ENCODE results near the gene AP3S2. TPM values are rescaled to one million over a fixed set of nuclear protein-coding genes. Genes with fewer than 3 reads are reported as not detected.
"Not testable (repeated sequence)": the region's sequence is repeated elsewhere in the genome, so short reads cannot be mapped to it uniquely, and the experiment has no call there.

Gene AP3S2
- polyA plus RNA-seq, 3 donors, result 30.8 to 41.2 (median 32.4) TPM

DNA sequence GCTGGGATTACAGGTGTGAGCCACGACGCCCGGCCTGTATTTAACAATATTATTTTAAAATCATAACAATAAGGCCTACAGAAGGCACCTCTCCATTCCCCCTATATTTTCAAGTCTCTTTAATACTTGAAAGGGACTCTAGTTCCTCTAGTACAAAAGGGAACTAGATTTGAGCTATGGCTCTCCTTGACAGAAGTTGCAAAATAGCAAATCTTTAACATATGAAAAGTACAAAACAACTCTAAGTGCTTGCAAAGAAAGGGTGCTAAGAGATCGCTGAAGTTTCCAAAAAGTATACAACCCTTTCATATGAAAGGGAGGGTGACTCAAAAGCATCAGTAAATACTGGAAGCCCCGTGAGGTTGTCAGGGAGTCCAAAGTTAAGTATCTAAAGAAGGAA, 23.8 kb downstream of the AP3S2 start:
- peaks cover 15 to 21% of the 10 kb centered on the region in 2 donors for H3K4me1 ChIP-seq (ENCODE audit: control insufficient read depth in 1 of 2, insufficient read depth in 2 of 2, low read length in 2 of 2)
- H3K9me3 Mint-ChIP-seq, result peaks cover 0 to 1% (median 0%) of the 10 kb centered on the region in 7 donors
- no peaks in the 10 kb centered on the region for H3K9me3 ChIP-seq (replicated peaks in 1 of 2; ENCODE audit: control insufficient read depth in 1 of 2, insufficient read depth in 1 of 2, low read length in 2 of 2)
- peaks cover 16% of the 10 kb centered on the region for H3K4me1 Mint-ChIP-seq
- WGBS (ENCODE audit: insufficient coverage), result no CpG with 5 or more reads among the region's 5 CpGs
- no peak for TF ChIP-seq CTCF (IDR thresholded peaks at IDR 0.05)
- peak overlapping the region; percentile 10 to 82 (median 60) for H3K27ac Mint-ChIP-seq
- peak overlapping the region; percentile 21 for H2AFZ ChIP-seq (ENCODE audit: insufficient read depth, low read depth, low read length, poor library complexity, severe bottlenecking)
- H3K4me3 Mint-ChIP-seq, result no peak overlapping the region
- peak in 1 of 3 donors; percentile 59 for DNase-seq
- H3K36me3 Mint-ChIP-seq, result peaks cover 34 to 61% of the 10 kb centered on the region in 2 donors
- H3K27ac ChIP-seq (ENCODE audit: low read depth in 1 of 2, low read length in 2 of 2), result peak overlapping the region in 1 of 2 donors; percentile 62
- no peak overlapping the region for H3K4me3 ChIP-seq (replicated peaks in 1 of 3; ENCODE audit: low read depth in 2 of 3, low read length in 3 of 3)
- no peak overlapping the region for H3K9ac ChIP-seq (ENCODE audit: insufficient read depth, low read length, poor library complexity, severe bottlenecking)
- H3K79me2 ChIP-seq (ENCODE audit: insufficient read depth, low read length), result peaks cover 6% of the 10 kb centered on the region
- intact Hi-C loops (cut with micrococcal nuclease), result loop anchor here in 1 of 2 donors (5.0 kb wide), 1 partner anchor 58 kb away; the partner anchor contains the start of gene ANPEP
- H3K36me3 ChIP-seq (replicated peaks in 1 of 2; ENCODE audit: control insufficient read depth in 1 of 2, insufficient read depth in 2 of 2, low read length in 2 of 2), result peaks cover 33 to 55% of the 10 kb centered on the region in 2 donors
- H3K4me2 ChIP-seq (replicated peaks; ENCODE audit: extremely low read depth, low read length, poor library complexity, severe bottlenecking), result no peak overlapping the region
- H3K27me3 ChIP-seq (ENCODE audit: control insufficient read depth in 2 of 2, insufficient read depth in 2 of 2, low read length in 2 of 2), result no peaks in the 10 kb centered on the region
- no peaks in the 10 kb centered on the region for H3K27me3 Mint-ChIP-seq (ENCODE audit: low read depth in 3 of 3)
- no peaks in the 10 kb centered on the region for H4K20me1 ChIP-seq (ENCODE audit: insufficient read depth, low read length)

GRCh38 chr15:89869490-89869889, 24.3 kb downstream of the AP3S2 start:
- Mint-ChIP-seq H3K4me1 (peaks cover 13% of the 10 kb centered on the region), H3K27ac (peak overlapping the region in 6 of 7 donors; percentile 23 to 82 (median 60)), H3K36me3 (peaks cover 37 to 64% of the 10 kb centered on the region in 2 donors)
- H3K27ac ChIP-seq (ENCODE audit: low read depth in 1 of 2, low read length in 2 of 2), result peak overlapping the region in 1 of 2 donors; percentile 62
- H3K27me3 ChIP-seq (ENCODE audit: control insufficient read depth in 2 of 2, insufficient read depth in 2 of 2, low read length in 2 of 2); H3K27me3 Mint-ChIP-seq (ENCODE audit: low read depth in 3 of 3); H4K20me1 ChIP-seq (ENCODE audit: insufficient read depth, low read length); H3K9ac ChIP-seq (ENCODE audit: insufficient read depth, low read length, poor library complexity, severe bottlenecking); H3K4me3 ChIP-seq (replicated peaks in 1 of 3; ENCODE audit: low read depth in 2 of 3, low read length in 3 of 3); intact Hi-C loops (cut with micrococcal nuclease); H3K9me3 ChIP-seq (replicated peaks in 1 of 2; ENCODE audit: control insufficient read depth in 1 of 2, insufficient read depth in 1 of 2, low read length in 2 of 2); H3K4me2 ChIP-seq (replicated peaks; ENCODE audit: extremely low read depth, low read length, poor library complexity, severe bottlenecking); H3K9me3 Mint-ChIP-seq; DNase-seq; H2AFZ ChIP-seq (ENCODE audit: insufficient read depth, low read depth, low read length, poor library complexity, severe bottlenecking); H3K79me2 ChIP-seq (ENCODE audit: insufficient read depth, low read length); H3K4me3 Mint-ChIP-seq: not testable (repeated sequence)
- peaks cover 13 to 16% of the 10 kb centered on the region in 2 donors for H3K4me1 ChIP-seq (ENCODE audit: control insufficient read depth in 1 of 2, insufficient read depth in 2 of 2, low read length in 2 of 2)
- WGBS (ENCODE audit: insufficient coverage), result 97% methylated on average over 9 of the region's 9 CpGs
- H3K36me3 ChIP-seq (replicated peaks in 1 of 2; ENCODE audit: control insufficient read depth in 1 of 2, insufficient read depth in 2 of 2, low read length in 2 of 2), result peaks cover 39 to 60% of the 10 kb centered on the region in 2 donors
